Suprapubic skin (tissue), 4 donors: Measurements from ENCODE around the gene MRM3.

Experiments used
- EP300 ChIP-seq: sonication (generic); formaldehyde crosslinking; IDR thresholded peaks from one replicate; pipeline ENCODE4 v1.6.1; 2017; ENCODE audit warnings: antibody characterized with exemption
- POLR2A ChIP-seq, 2 donors: fragments of 450-650 bp; IDR thresholded peaks; one replicate each; pipeline ENCODE4 v1.6.1; 2017; ENCODE audit warnings: antibody characterized with exemption in 2 of 2, mild to moderate bottlenecking in 2 of 2, moderate library complexity in 2 of 2
- POLR2AphosphoS5 ChIP-seq, 3 donors: sonication (generic); formaldehyde crosslinking; IDR thresholded peaks; one replicate each; pipeline ENCODE4 v1.6.1; 2017; ENCODE audit warnings: antibody characterized with exemption in 3 of 3
- TF ChIP-seq, protein P1 (sequence below), 2 donors: fragments of 200-600 bp in 1 of 2; fragments of 450-650 bp in 1 of 2; sonication (generic) in 1 of 2; IDR thresholded peaks; one replicate each; pipeline ENCODE4 v1.5.1; 2016 to 2019; ENCODE audit warnings: antibody characterized with exemption in 2 of 2, mild to moderate bottlenecking in 1 of 2, moderate library complexity in 1 of 2

GRCh38 chr17:823501-823902 is 41.3 kb downstream of the MRM3 start:
- TF ChIP-seq POLR2A (IDR thresholded peaks at IDR 0.05) (no peak), EP300 (no peak), POLR2AphosphoS5 (IDR thresholded peaks at IDR 0.05) (no peak)
- TF ChIP-seq, protein P1, sequence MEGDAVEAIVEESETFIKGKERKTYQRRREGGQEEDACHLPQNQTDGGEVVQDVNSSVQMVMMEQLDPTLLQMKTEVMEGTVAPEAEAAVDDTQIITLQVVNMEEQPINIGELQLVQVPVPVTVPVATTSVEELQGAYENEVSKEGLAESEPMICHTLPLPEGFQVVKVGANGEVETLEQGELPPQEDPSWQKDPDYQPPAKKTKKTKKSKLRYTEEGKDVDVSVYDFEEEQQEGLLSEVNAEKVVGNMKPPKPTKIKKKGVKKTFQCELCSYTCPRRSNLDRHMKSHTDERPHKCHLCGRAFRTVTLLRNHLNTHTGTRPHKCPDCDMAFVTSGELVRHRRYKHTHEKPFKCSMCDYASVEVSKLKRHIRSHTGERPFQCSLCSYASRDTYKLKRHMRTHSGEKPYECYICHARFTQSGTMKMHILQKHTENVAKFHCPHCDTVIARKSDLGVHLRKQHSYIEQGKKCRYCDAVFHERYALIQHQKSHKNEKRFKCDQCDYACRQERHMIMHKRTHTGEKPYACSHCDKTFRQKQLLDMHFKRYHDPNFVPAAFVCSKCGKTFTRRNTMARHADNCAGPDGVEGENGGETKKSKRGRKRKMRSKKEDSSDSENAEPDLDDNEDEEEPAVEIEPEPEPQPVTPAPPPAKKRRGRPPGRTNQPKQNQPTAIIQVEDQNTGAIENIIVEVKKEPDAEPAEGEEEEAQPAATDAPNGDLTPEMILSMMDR (IDR thresholded peaks at IDR 0.05), result no peak
